B cell (primary cell): ENCODE results near the gene PRDM15. TPM values are rescaled to one million over a fixed set of nuclear protein-coding genes. Genes with fewer than 3 reads are reported as not detected.

Source experiments
- ATAC-seq: fragments of 200-7000 bp; cut with Tn5 transposase; one replicate; pipeline ENCODE4 v1.10.0; 2021; ENCODE audit warnings: low read depth, mild to moderate bottlenecking, moderate number of reproducible peaks, moderate library complexity
- CTCF ChIA-PET: fragments of 350-600 bp; sonication (Branson Sonifier 250); formaldehyde crosslinking; loops from one replicate; lab custom pipeline; 2021; ENCODE audit warnings: antibody characterized with exemption, inconsistent platforms; lab: Charles Lee
- POLR2A ChIA-PET: fragments of 350-600 bp; sonication (Branson Sonifier 250); formaldehyde crosslinking; loops from one replicate; lab custom pipeline; 2021; ENCODE audit warnings: antibody characterized with exemption; lab: Charles Lee
- DNase-seq: peaks from one replicate; pipeline ENCODE4 v3.0.0; 2013
- H2AFZ ChIP-seq: 2 replicates; pipeline ENCODE4 v1.6.1; 2012; ENCODE audit warnings: mild to moderate bottlenecking, low read depth, low read length; ENCODE audit not compliant: insufficient read depth, poor library complexity, severe bottlenecking
- H3K27ac ChIP-seq, 2 donors: 1 replicate in 1 of 2; 2 replicates in 1 of 2; pipeline ENCODE4 v1.5.1; 2012 to 2013; ENCODE audit warnings: low read length in 2 of 2, mild to moderate bottlenecking in 2 of 2, moderate library complexity in 1 of 2
- H3K27me3 ChIP-seq, 4 experiments: fragments of 200-600 bp in 1 of 4; sonication (generic) in 1 of 4; replicated peaks in 1 of 4; 1 replicate in 2 of 4; 2 replicates in 2 of 4; pipeline versions ENCODE4 v1.6.1 to v1.7.0; 2013 to 2016; ENCODE audit warnings: low read length in 3 of 4, mild to moderate bottlenecking in 2 of 4, mixed read lengths in 1 of 4, moderate library complexity in 1 of 4; ENCODE audit not compliant: insufficient read depth in 4 of 4, control insufficient read depth in 3 of 4; ENCODE audit errors: control extremely low read depth in 1 of 4
- H3K36me3 ChIP-seq, 2 experiments: replicated peaks in 1 of 2; 1 replicate in 1 of 2; 2 replicates in 1 of 2; pipeline versions ENCODE4 v1.6.1 to v1.7.1; 2013; ENCODE audit warnings: low read length in 1 of 2; ENCODE audit not compliant: insufficient read depth in 2 of 2, control insufficient read depth in 1 of 2; ENCODE audit errors: control extremely low read depth in 1 of 2, extremely low read depth in 1 of 2
- H3K4me1 ChIP-seq, 2 donors: fragments of 200-600 bp in 1 of 2; sonication (generic) in 1 of 2; 1 replicate in 1 of 2; 2 replicates in 1 of 2; pipeline versions ENCODE4 v1.5.1 to v1.6.1; 2013 to 2017; ENCODE audit warnings: low read length in 2 of 2; ENCODE audit not compliant: control insufficient read depth in 2 of 2, insufficient read depth in 2 of 2
- H3K4me2 ChIP-seq: replicated peaks from 2 replicates; pipeline ENCODE3; 2012; ENCODE audit warnings: mild to moderate bottlenecking, low read depth, low read length; ENCODE audit not compliant: poor library complexity, severe bottlenecking
- H3K4me3 ChIP-seq, 5 experiments: fragments of 200-600 bp in 1 of 5; sonication (generic) in 1 of 5; 1 replicate in 3 of 5; 2 replicates in 2 of 5; pipeline versions ENCODE4 v1.5.1 to v1.7.0; 2011 to 2016; ENCODE audit warnings: low read length in 4 of 5, mild to moderate bottlenecking in 4 of 5, low read depth in 2 of 5, control low read depth in 1 of 5, moderate library complexity in 1 of 5; ENCODE audit not compliant: insufficient read depth in 1 of 5; ENCODE audit errors: control extremely low read depth in 1 of 5, extremely low read depth in 1 of 5
- H3K79me2 ChIP-seq: fragments of 200-600 bp; sonication (generic); one replicate; pipeline ENCODE4 v1.6.0; 2016; ENCODE audit warnings: low read length; ENCODE audit not compliant: control insufficient read depth, insufficient read depth
- H3K9ac ChIP-seq: fragments of 200-600 bp; sonication (generic); 2 replicates; pipeline ENCODE4 v1.6.1; 2017; ENCODE audit warnings: mild to moderate bottlenecking, low read length, moderate library complexity
- H3K9me3 ChIP-seq, 3 donors: one replicate each; pipeline versions ENCODE4 v1.6.1 to v1.7.1; 2013; ENCODE audit warnings: low read length in 2 of 3; ENCODE audit not compliant: control insufficient read depth in 2 of 3, insufficient read depth in 1 of 3; ENCODE audit errors: control extremely low read depth in 1 of 3
- H4K20me1 ChIP-seq: 2 replicates; pipeline ENCODE4 v1.6.0; 2012; ENCODE audit warnings: mild to moderate bottlenecking, low read length; ENCODE audit not compliant: insufficient read depth, control insufficient read depth, poor library complexity, severe bottlenecking
- H3K27ac Mint-ChIP-seq: one replicate; pipeline ENCODE4 v1.8.0; 2021; ENCODE audit warnings: mixed read lengths
- H3K27me3 Mint-ChIP-seq: one replicate; pipeline ENCODE4 v1.8.0; 2021; ENCODE audit warnings: mixed read lengths
- H3K4me1 Mint-ChIP-seq: one replicate; pipeline ENCODE4 v1.8.0; 2021; ENCODE audit warnings: mixed read lengths
- H3K4me3 Mint-ChIP-seq: one replicate; pipeline ENCODE4 v1.8.0; 2021; ENCODE audit warnings: mixed read lengths
- H3K9me3 Mint-ChIP-seq: one replicate; pipeline ENCODE4 v1.8.0; 2022; ENCODE audit warnings: mixed read lengths; ENCODE audit not compliant: insufficient read depth
- EZH2 ChIP-seq: IDR thresholded peaks from 2 replicates; pipeline ENCODE4 v1.6.1; 2012; ENCODE audit warnings: borderline replicate concordance, low read depth, mild to moderate bottlenecking, moderate library complexity, low read length; ENCODE audit not compliant: insufficient read depth, poor library complexity, severe bottlenecking
- WGBS: methylation state at CpG from one replicate; pipeline ENCODE4 v1.1.5; 2013; ENCODE audit warnings: missing lambda C conversion rate; ENCODE audit not compliant: insufficient coverage; 5-methylcytosine and 5-hydroxymethylcytosine counted together
- intact Hi-C: fragments of 100-400 bp; cut with micrococcal nuclease; formaldehyde crosslinking; loops from one replicate; pipeline ENCODE4 v1.10.0; 2022
- polyA plus RNA-seq: library from polyadenylated mRNA; depleted of rRNA; stranded (reverse); fragments of >200 nt; gene quantifications from 2 replicates; pipeline ENCODE4 v1.2.3, GENCODE V29; 2012
- total RNA-seq, 2 donors: library from RNA; stranded (reverse); fragments of 120-200 nt in 1 of 2; gene quantifications; 1 replicate in 1 of 2; 2 replicates in 1 of 2; pipeline versions ENCODE4 v1.2.3 to v1.2.4, GENCODE V29; 2013 to 2022
- TF ChIP-seq, protein P1 (sequence below): fragments of 200-600 bp; IDR thresholded peaks from one replicate; pipeline ENCODE4 v1.8.0; 2022; ENCODE audit warnings: antibody characterized with exemption, mild to moderate bottlenecking

Gene PRDM15
- total and polyA plus RNA-seq, 2 donors (not counting 1 experiment from before 2014, with no cell fraction given), result 21.3 to 29.2 TPM

DNA sequence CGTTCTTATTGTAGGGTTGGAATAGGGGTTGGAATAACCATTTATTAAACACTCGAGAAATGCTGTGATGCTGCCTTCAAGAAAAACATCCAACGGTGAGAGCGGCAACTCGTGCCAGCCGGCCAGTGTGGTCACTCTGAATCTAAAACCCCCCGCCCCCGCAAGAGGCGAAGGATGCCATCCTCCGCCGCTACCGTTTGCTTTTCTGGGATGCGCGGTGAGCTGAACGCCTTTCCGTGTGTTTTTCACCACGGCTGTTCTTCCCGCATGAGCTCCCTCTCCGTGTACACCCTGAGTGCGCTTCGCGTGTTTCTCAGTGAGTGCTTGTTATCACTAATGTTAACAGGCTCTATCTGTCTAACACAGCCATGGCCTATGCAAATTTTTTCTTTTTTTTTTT lies 70.3 kb downstream of the PRDM15 start:
- H3K9me3 Mint-ChIP-seq, result peaks cover 4% of the 10 kb centered on the region
- no peak overlapping the region for H3K4me3 Mint-ChIP-seq

DNA sequence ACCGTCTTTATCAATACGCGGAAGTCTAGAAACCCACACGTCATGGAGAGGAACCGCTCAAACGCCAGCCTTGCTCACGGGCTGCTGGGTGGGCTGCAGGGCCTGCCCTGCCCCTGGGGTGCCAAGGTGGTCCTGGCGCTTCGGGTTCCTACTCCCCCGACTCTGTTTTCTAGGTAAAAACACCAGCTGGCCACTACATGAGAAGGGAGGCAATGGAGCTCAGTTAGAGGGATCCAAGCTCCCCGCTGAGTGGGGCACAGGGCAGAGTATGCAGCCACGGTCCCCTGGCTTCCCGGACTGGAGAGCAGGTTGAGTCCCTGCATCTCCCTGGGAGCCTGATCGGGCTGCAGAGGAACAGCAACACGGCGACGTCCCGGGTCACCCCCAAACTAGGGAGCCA lies 71.0 kb downstream of the PRDM15 start:
- peaks cover 5% of the 10 kb centered on the region for H4K20me1 ChIP-seq
- H3K27ac Mint-ChIP-seq, result no peak overlapping the region
- H3K27me3 ChIP-seq, result no peaks in the 10 kb centered on the region
- no peak overlapping the region for H3K9ac ChIP-seq
- H3K4me1 ChIP-seq, result no peaks in the 10 kb centered on the region
- DNase-seq, result no peak
- H3K27me3 Mint-ChIP-seq, result no peaks in the 10 kb centered on the region
- H3K27ac ChIP-seq, result no peak overlapping the region
- H3K36me3 ChIP-seq, result peaks cover 0 to 51% of the 10 kb centered on the region in 2 experiments
- peaks cover 4% of the 10 kb centered on the region for H3K9me3 Mint-ChIP-seq
- WGBS, result 97% methylated on average over 18 of the region's 18 CpGs
- TF ChIP-seq EZH2, result no peak
- TF ChIP-seq, protein P1, sequence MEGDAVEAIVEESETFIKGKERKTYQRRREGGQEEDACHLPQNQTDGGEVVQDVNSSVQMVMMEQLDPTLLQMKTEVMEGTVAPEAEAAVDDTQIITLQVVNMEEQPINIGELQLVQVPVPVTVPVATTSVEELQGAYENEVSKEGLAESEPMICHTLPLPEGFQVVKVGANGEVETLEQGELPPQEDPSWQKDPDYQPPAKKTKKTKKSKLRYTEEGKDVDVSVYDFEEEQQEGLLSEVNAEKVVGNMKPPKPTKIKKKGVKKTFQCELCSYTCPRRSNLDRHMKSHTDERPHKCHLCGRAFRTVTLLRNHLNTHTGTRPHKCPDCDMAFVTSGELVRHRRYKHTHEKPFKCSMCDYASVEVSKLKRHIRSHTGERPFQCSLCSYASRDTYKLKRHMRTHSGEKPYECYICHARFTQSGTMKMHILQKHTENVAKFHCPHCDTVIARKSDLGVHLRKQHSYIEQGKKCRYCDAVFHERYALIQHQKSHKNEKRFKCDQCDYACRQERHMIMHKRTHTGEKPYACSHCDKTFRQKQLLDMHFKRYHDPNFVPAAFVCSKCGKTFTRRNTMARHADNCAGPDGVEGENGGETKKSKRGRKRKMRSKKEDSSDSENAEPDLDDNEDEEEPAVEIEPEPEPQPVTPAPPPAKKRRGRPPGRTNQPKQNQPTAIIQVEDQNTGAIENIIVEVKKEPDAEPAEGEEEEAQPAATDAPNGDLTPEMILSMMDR, result no peak
- intact Hi-C loops, result no loop called here
- CTCF ChIA-PET, result no interaction called here
- POLR2A ChIA-PET, result no interaction called here
- no peak for ATAC-seq
- H3K4me2 ChIP-seq, result no peak overlapping the region
- H3K9me3 ChIP-seq, result no peaks in the 10 kb centered on the region
- H3K4me3 Mint-ChIP-seq, result no peak overlapping the region
- no peaks in the 10 kb centered on the region for H3K4me1 Mint-ChIP-seq
- H3K4me3 ChIP-seq, result no peak overlapping the region
- no peak overlapping the region for H2AFZ ChIP-seq
- H3K79me2 ChIP-seq, result peaks cover 2% of the 10 kb centered on the region

More for the DNA sequence above, 70.3 kb downstream of the PRDM15 start:
- no peaks in the 10 kb centered on the region for H3K9me3 ChIP-seq
- ChIA-PET POLR2A (interaction anchor here (0.7 kb wide), 1 partner anchor 1034 kb away, joined by 5 read pairs; no protein-coding TSS in a partner anchor), CTCF (no interaction called here)
- no peak overlapping the region for H3K27ac Mint-ChIP-seq
- ATAC-seq (no peak), DNase-seq (no peak)
- no peak overlapping the region for H3K4me2 ChIP-seq
- 96% methylated on average over 20 of the region's 22 CpGs for WGBS
- H3K27me3 ChIP-seq, result no peaks in the 10 kb centered on the region
- H3K27me3 Mint-ChIP-seq, result no peaks in the 10 kb centered on the region
- no peaks in the 10 kb centered on the region for H3K4me1 ChIP-seq
- peaks cover 0 to 53% of the 10 kb centered on the region in 2 experiments for H3K36me3 ChIP-seq
- H3K79me2 ChIP-seq, result peaks cover 2% of the 10 kb centered on the region
- H4K20me1 ChIP-seq, result peaks cover 5% of the 10 kb centered on the region
- no peaks in the 10 kb centered on the region for H3K4me1 Mint-ChIP-seq
- H3K9ac ChIP-seq, result no peak overlapping the region
- intact Hi-C loops, result no loop called here
- TF ChIP-seq, protein P1, result no peak
- no peak for TF ChIP-seq EZH2
- no peak overlapping the region for H3K4me3 ChIP-seq
- no peak overlapping the region for H2AFZ ChIP-seq
- H3K27ac ChIP-seq, result no peak overlapping the region
